Activated CD4-positive, alpha-beta T cell treated with anti-CD3 and anti-CD28 coated beads, Interleukin-2, amount 10 ng/mL, durations not matched to agents 24 days and 14 days (primary cell): ENCODE results near the gene ASCC3. TPM values are rescaled to one million over a fixed set of nuclear protein-coding genes. Genes with fewer than 3 reads are reported as not detected.

Experiments
- DNase-seq: peaks from one replicate; pipeline ENCODE4 v3.0.0; 2022
- H3K27ac Mint-ChIP-seq: one replicate; pipeline ENCODE4 v1.8.0; 2022; ENCODE audit warnings: mild to moderate bottlenecking, mixed read lengths
- H3K27me3 Mint-ChIP-seq: one replicate; pipeline ENCODE4 v1.8.0; 2022; ENCODE audit warnings: mixed read lengths
- H3K36me3 Mint-ChIP-seq: one replicate; pipeline ENCODE4 v1.8.0; 2022; ENCODE audit warnings: low read depth, mild to moderate bottlenecking, mixed read lengths
- H3K4me1 Mint-ChIP-seq: one replicate; pipeline ENCODE4 v1.8.0; 2021; ENCODE audit warnings: mixed read lengths
- H3K4me3 Mint-ChIP-seq: one replicate; pipeline ENCODE4 v1.8.0; 2022; ENCODE audit warnings: mild to moderate bottlenecking, moderate library complexity, mixed read lengths
- H3K9me3 Mint-ChIP-seq: one replicate; pipeline ENCODE4 v1.8.0; 2021; ENCODE audit warnings: mixed read lengths
- intact Hi-C: fragments of 100-400 bp; cut with micrococcal nuclease; formaldehyde crosslinking; loops from one replicate; pipeline ENCODE4 v1.15.1; 2023
- total RNA-seq: library from RNA; stranded (reverse); gene quantifications from 2 replicates; pipeline ENCODE4 v1.2.3, GENCODE V29; 2022

The ASCC3 gene
- total RNA-seq, 1 donor from 2014 or later, result 68.9 TPM

GRCh38 chr6:100618351-100618671 lies 262.8 kb downstream of the ASCC3 start:
- no peak overlapping the region for H3K4me3 Mint-ChIP-seq
- H3K4me1 Mint-ChIP-seq, result no peaks in the 10 kb centered on the region
- H3K9me3 Mint-ChIP-seq, result peaks cover 9% of the 10 kb centered on the region
- H3K27me3 Mint-ChIP-seq, result no peaks in the 10 kb centered on the region
- peaks cover 37% of the 10 kb centered on the region for H3K36me3 Mint-ChIP-seq
- H3K27ac Mint-ChIP-seq, result no peak overlapping the region
- no peak for DNase-seq
- intact Hi-C loops, result no loop called here

GRCh38 chr6:100617633-100618350 lies 263.3 kb downstream of the ASCC3 start:
- DNase-seq, result no peak
- H3K27ac Mint-ChIP-seq, result no peak overlapping the region
- H3K27me3 Mint-ChIP-seq, result no peaks in the 10 kb centered on the region
- intact Hi-C loops, result no loop called here
- no peaks in the 10 kb centered on the region for H3K4me1 Mint-ChIP-seq
- H3K4me3 Mint-ChIP-seq, result no peak overlapping the region
- H3K36me3 Mint-ChIP-seq, result peaks cover 36% of the 10 kb centered on the region
- H3K9me3 Mint-ChIP-seq, result peaks cover 9% of the 10 kb centered on the region

- Mint-ChIP-seq H3K36me3 (peaks cover 19% of the 10 kb centered on the region), H3K27me3 (no peaks in the 10 kb centered on the region), H3K9me3 (no peaks in the 10 kb centered on the region), H3K27ac (no peak overlapping the region), H3K4me1 (no peaks in the 10 kb centered on the region), H3K4me3 (no peak overlapping the region)
- no peak for DNase-seq
- intact Hi-C loops, result no loop called here
These were observed 266.2 kb downstream of the ASCC3 start for GRCh38 chr6:100614933-100615332.

- DNase-seq, result no peak
- intact Hi-C loops, result no loop called here
- Mint-ChIP-seq H3K27me3 (no peaks in the 10 kb centered on the region), H3K4me3 (no peak overlapping the region), H3K9me3 (no peaks in the 10 kb centered on the region), H3K27ac (no peak overlapping the region), H3K4me1 (no peaks in the 10 kb centered on the region), H3K36me3 (peaks cover 16% of the 10 kb centered on the region)
These were observed 266.7 kb downstream of the ASCC3 start for GRCh38 chr6:100614386-100614785.

- Mint-ChIP-seq H3K4me3 (no peak overlapping the region), H3K27me3 (no peaks in the 10 kb centered on the region), H3K9me3 (no peaks in the 10 kb centered on the region), H3K36me3 (peaks cover 16% of the 10 kb centered on the region), H3K27ac (no peak overlapping the region), H3K4me1 (no peaks in the 10 kb centered on the region)
- intact Hi-C loops, result no loop called here
- DNase-seq, result no peak
These were observed 267.5 kb downstream of the ASCC3 start for GRCh38 chr6:100613656-100614055.

GRCh38 chr6:100612094-100612493 lies 269.0 kb downstream of the ASCC3 start:
- intact Hi-C loops, result no loop called here
- H3K36me3 Mint-ChIP-seq, result peaks cover 6% of the 10 kb centered on the region
- no peak overlapping the region for H3K4me3 Mint-ChIP-seq
- H3K9me3 Mint-ChIP-seq, result no peaks in the 10 kb centered on the region
- H3K27me3 Mint-ChIP-seq, result no peaks in the 10 kb centered on the region
- no peaks in the 10 kb centered on the region for H3K4me1 Mint-ChIP-seq
- DNase-seq, result no peak
- H3K27ac Mint-ChIP-seq, result no peak overlapping the region

- Mint-ChIP-seq H3K4me1 (no peaks in the 10 kb centered on the region), H3K4me3 (no peak overlapping the region), H3K27ac (no peak overlapping the region), H3K27me3 (no peaks in the 10 kb centered on the region), H3K9me3 (no peaks in the 10 kb centered on the region), H3K36me3 (peaks cover 30% of the 10 kb centered on the region)
- intact Hi-C loops, result no loop called here
- DNase-seq, result no peak
These were observed 281.9 kb downstream of the ASCC3 start for GRCh38 chr6:100599088-100599770.

- H3K4me1 Mint-ChIP-seq, result peaks cover 2% of the 10 kb centered on the region
- intact Hi-C loops, result no loop called here
- no peak overlapping the region for H3K4me3 Mint-ChIP-seq
- no peaks in the 10 kb centered on the region for H3K9me3 Mint-ChIP-seq
- no peak for DNase-seq
- no peak overlapping the region for H3K27ac Mint-ChIP-seq
- peaks cover 16% of the 10 kb centered on the region for H3K36me3 Mint-ChIP-seq
- H3K27me3 Mint-ChIP-seq, result no peaks in the 10 kb centered on the region
These were observed 285.7 kb downstream of the ASCC3 start for GRCh38 chr6:100595456-100595855.

GRCh38 chr6:100593522-100593921 lies 287.6 kb downstream of the ASCC3 start:
- peaks cover 2% of the 10 kb centered on the region for H3K4me1 Mint-ChIP-seq
- no peak overlapping the region for H3K4me3 Mint-ChIP-seq
- no peak overlapping the region for H3K27ac Mint-ChIP-seq
- no peaks in the 10 kb centered on the region for H3K9me3 Mint-ChIP-seq
- no peaks in the 10 kb centered on the region for H3K27me3 Mint-ChIP-seq
- peaks cover 22% of the 10 kb centered on the region for H3K36me3 Mint-ChIP-seq
- DNase-seq, result no peak
- intact Hi-C loops, result no loop called here

- intact Hi-C loops, result no loop called here
- Mint-ChIP-seq H3K36me3 (peaks cover 21% of the 10 kb centered on the region), H3K4me1 (peaks cover 2% of the 10 kb centered on the region)
These were observed 288.2 kb downstream of the ASCC3 start for GRCh38 chr6:100592929-100593328.

GRCh38 chr6:100577425-100577824 lies 303.7 kb downstream of the ASCC3 start:
- H3K27ac Mint-ChIP-seq, result no peak overlapping the region
- intact Hi-C loops, result no loop called here
- no peak for DNase-seq
- no peaks in the 10 kb centered on the region for H3K27me3 Mint-ChIP-seq
- peaks cover 8% of the 10 kb centered on the region for H3K36me3 Mint-ChIP-seq
- no peak overlapping the region for H3K4me3 Mint-ChIP-seq
- H3K4me1 Mint-ChIP-seq, result no peaks in the 10 kb centered on the region
- H3K9me3 Mint-ChIP-seq, result peaks cover 6% of the 10 kb centered on the region

More at GRCh38 chr6:100592929-100593328, 288.2 kb downstream of the ASCC3 start:
- H3K9me3 Mint-ChIP-seq, result no peaks in the 10 kb centered on the region
- no peak for DNase-seq
- H3K27ac Mint-ChIP-seq, result no peak overlapping the region
- no peak overlapping the region for H3K4me3 Mint-ChIP-seq
- no peaks in the 10 kb centered on the region for H3K27me3 Mint-ChIP-seq

- H3K27me3 Mint-ChIP-seq, result no peaks in the 10 kb centered on the region
- no peak overlapping the region for H3K27ac Mint-ChIP-seq
- DNase-seq, result no peak
- peaks cover 6% of the 10 kb centered on the region for H3K9me3 Mint-ChIP-seq
- intact Hi-C loops, result no loop called here
- no peak overlapping the region for H3K4me3 Mint-ChIP-seq
- peaks cover 19% of the 10 kb centered on the region for H3K36me3 Mint-ChIP-seq
- H3K4me1 Mint-ChIP-seq, result no peaks in the 10 kb centered on the region
These were observed 305.2 kb downstream of the ASCC3 start for GRCh38 chr6:100575921-100576320.

GRCh38 chr6:100574836-100575235 lies 306.3 kb downstream of the ASCC3 start:
- intact Hi-C loops, result no loop called here
- H3K27me3 Mint-ChIP-seq, result no peaks in the 10 kb centered on the region

GRCh38 chr6:100573166-100573565 lies 308.0 kb downstream of the ASCC3 start:
- no peaks in the 10 kb centered on the region for H3K4me1 Mint-ChIP-seq
- no peak overlapping the region for H3K27ac Mint-ChIP-seq
- H3K27me3 Mint-ChIP-seq, result no peaks in the 10 kb centered on the region
- intact Hi-C loops, result no loop called here
- no peaks in the 10 kb centered on the region for H3K9me3 Mint-ChIP-seq
- H3K4me3 Mint-ChIP-seq, result no peak overlapping the region
- H3K36me3 Mint-ChIP-seq, result peaks cover 29% of the 10 kb centered on the region
- no peak for DNase-seq

More at GRCh38 chr6:100574836-100575235, 306.3 kb downstream of the ASCC3 start:
- no peak overlapping the region for H3K4me3 Mint-ChIP-seq
- H3K36me3 Mint-ChIP-seq, result peaks cover 26% of the 10 kb centered on the region
- no peak overlapping the region for H3K27ac Mint-ChIP-seq
- DNase-seq, result no peak
- H3K9me3 Mint-ChIP-seq, result peaks cover 6% of the 10 kb centered on the region
- H3K4me1 Mint-ChIP-seq, result no peaks in the 10 kb centered on the region
